ENCODE results near the gene PIGC.

PIGC gene

GRCh38 chr1:172476218-172476811 is 32.4 kb upstream of the PIGC start:
- ATAC-seq (replicated peaks) (no peak), DNase-seq (no peak)
- no peak overlapping the region for H3K27ac Mint-ChIP-seq
- peaks cover 5 to 9% of the 10 kb centered on the region in 2 donors for H3K27me3 Mint-ChIP-seq
- H3K4me3 Mint-ChIP-seq, result no peak overlapping the region
- no peaks in the 10 kb centered on the region for H3K36me3 Mint-ChIP-seq
- H3K4me1 Mint-ChIP-seq, result no peaks in the 10 kb centered on the region
- no peaks in the 10 kb centered on the region for H3K9me3 Mint-ChIP-seq

- Mint-ChIP-seq H3K27me3 (peaks cover 0 to 4% of the 10 kb centered on the region in 2 donors), H3K27ac (no peak overlapping the region), H3K36me3 (no peaks in the 10 kb centered on the region), H3K4me1 (no peaks in the 10 kb centered on the region), H3K9me3 (no peaks in the 10 kb centered on the region), H3K4me3 (no peak overlapping the region)
- DNase-seq, result no peak
- ATAC-seq (replicated peaks), result no peak
Observed at GRCh38 chr1:172473842-172474241, 30.0 kb upstream of the PIGC start.

DNA sequence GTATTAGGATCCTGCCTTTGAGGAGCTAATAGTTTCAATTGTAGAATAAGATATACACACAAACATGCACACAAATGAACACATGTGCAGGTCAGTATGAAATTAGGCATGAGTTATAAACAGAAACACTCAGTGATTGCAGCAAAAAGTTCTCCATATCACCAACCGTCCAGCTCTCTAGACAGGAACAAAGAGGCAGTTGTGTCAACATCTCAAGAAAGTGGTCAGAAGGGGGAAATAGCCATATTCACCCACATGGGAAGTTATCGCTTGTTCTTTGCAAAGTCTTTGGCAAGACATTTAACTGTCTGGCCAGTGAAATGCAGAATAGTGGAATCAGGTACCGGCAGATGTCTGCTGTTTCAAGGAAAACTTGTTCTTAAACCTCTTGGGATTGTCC is 29.4 kb upstream of the PIGC start:
- no peak for DNase-seq
- no peak overlapping the region for H3K4me3 Mint-ChIP-seq

DNA sequence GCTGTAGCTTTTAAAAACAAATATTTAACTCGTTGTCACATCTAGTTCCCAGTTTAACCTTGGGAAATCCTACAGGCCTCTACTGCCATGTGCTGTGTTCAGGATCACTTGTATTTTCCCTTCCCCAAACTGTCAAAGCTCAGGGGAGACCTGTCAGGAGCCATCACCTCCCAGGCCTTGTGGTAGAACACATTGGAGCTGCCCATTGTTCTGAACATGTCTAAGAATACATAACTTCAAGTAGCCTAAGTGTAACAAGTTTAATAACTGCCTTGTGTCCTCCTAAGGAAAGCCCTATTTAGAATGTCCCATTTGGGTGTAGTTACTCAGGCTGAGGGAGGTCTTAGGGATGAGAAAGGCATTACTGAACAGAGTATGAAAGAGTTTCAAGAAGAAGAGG is 28.6 kb upstream of the PIGC start:
- no peaks in the 10 kb centered on the region for H3K4me1 Mint-ChIP-seq
- no peaks in the 10 kb centered on the region for H3K9me3 Mint-ChIP-seq
- H3K4me3 Mint-ChIP-seq, result no peak overlapping the region
- ATAC-seq (replicated peaks) (no peak), DNase-seq (no peak)
- H3K27me3 Mint-ChIP-seq, result peaks cover 0 to 4% of the 10 kb centered on the region in 2 donors
- no peak overlapping the region for H3K27ac Mint-ChIP-seq
- H3K36me3 Mint-ChIP-seq, result no peaks in the 10 kb centered on the region

More for the DNA sequence above, 29.4 kb upstream of the PIGC start:
- H3K36me3 Mint-ChIP-seq, result no peaks in the 10 kb centered on the region
- H3K27ac Mint-ChIP-seq, result no peak overlapping the region
- no peak for ATAC-seq (replicated peaks)
- no peaks in the 10 kb centered on the region for H3K4me1 Mint-ChIP-seq
- H3K9me3 Mint-ChIP-seq, result no peaks in the 10 kb centered on the region
- peaks cover 0 to 4% of the 10 kb centered on the region in 2 donors for H3K27me3 Mint-ChIP-seq

DNA sequence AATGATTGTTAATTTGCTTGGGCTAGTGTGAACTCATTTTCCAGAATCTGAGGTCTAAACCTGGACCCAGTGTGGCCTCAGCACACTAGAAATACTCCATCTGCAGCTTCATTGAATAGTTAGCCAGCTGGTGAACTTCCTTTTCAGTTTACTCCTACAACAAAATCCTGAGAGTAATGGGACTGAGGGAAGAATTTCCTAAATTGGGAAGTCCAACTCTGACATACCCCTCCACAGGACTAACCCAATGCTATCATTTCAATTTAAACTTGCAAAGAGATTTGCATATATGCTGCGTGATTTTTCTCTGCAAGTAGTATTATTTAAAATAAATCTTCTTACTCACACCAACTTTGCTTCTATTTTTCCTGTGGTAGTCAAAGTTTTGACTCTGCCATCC is 27.8 kb upstream of the PIGC start:
- H3K4me1 Mint-ChIP-seq, result no peaks in the 10 kb centered on the region
- no peak overlapping the region for H3K4me3 Mint-ChIP-seq
- H3K27me3 Mint-ChIP-seq, result peaks cover 0 to 4% of the 10 kb centered on the region in 2 donors
- ATAC-seq (replicated peaks) (no peak), DNase-seq (no peak)
- H3K36me3 Mint-ChIP-seq, result no peaks in the 10 kb centered on the region
- no peak overlapping the region for H3K27ac Mint-ChIP-seq
- H3K9me3 Mint-ChIP-seq, result no peaks in the 10 kb centered on the region

DNA sequence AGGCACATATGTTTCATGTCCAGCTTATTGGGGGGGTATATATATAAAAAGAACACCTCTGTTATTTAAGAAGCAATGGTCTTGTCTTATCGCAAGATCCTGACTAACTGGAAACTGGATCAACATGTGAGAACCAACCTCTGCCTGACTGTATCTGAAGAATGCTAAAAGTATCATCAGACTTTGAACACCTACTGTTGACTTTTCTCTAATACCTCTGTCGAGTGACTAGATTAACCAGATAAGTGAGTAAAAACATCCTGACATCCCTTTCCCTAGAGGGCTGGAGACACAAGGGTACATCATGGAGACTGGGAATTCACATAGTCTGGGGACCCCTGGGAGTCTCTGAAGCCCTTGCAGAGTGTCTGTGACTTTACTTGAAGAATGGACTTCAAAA is 26.3 kb upstream of the PIGC start:
- Mint-ChIP-seq H3K27ac (no peak overlapping the region), H3K4me3 (no peak overlapping the region), H3K9me3 (no peaks in the 10 kb centered on the region), H3K4me1 (no peaks in the 10 kb centered on the region), H3K36me3 (no peaks in the 10 kb centered on the region), H3K27me3 (peaks cover 0 to 12% of the 10 kb centered on the region in 2 donors)
- DNase-seq (no peak), ATAC-seq (replicated peaks) (no peak)

DNA sequence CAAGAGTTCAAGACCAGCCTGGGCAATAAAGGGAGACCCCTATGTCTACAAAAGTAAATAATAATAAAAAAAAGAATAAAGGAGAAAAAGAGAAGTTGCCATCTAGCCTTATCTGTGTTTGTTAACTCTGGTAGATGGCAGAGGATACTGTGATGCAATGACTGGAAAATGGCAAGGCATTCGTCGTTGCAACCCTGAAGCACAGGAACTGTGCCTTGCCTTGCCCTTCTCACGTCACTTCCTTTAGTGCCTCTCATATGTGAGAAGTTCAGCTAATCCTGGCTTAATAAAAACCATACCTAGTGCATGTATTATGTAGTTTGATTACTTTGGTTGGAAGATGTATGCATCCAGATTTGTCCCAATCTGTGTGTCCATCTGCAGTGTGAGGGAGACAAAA is 25.8 kb upstream of the PIGC start:
- Mint-ChIP-seq H3K4me1 (no peaks in the 10 kb centered on the region), H3K36me3 (no peaks in the 10 kb centered on the region), H3K9me3 (no peaks in the 10 kb centered on the region), H3K27ac (no peak overlapping the region), H3K4me3 (no peak overlapping the region), H3K27me3 (peaks cover 0 to 13% of the 10 kb centered on the region in 2 donors)
- ATAC-seq (replicated peaks) (no peak), DNase-seq (no peak)

- Mint-ChIP-seq H3K36me3 (no peaks in the 10 kb centered on the region), H3K4me3 (no peak overlapping the region), H3K9me3 (no peaks in the 10 kb centered on the region), H3K4me1 (no peaks in the 10 kb centered on the region), H3K27ac (no peak overlapping the region), H3K27me3 (peaks cover 0 to 10% of the 10 kb centered on the region in 2 donors)
- no peak for ATAC-seq (replicated peaks)
- no peak for DNase-seq
Observed at GRCh38 chr1:172468296-172468695, 24.4 kb upstream of the PIGC start.

GRCh38 chr1:172467446-172467845 is 23.6 kb upstream of the PIGC start:
- no peaks in the 10 kb centered on the region for H3K9me3 Mint-ChIP-seq
- no peak for DNase-seq
- no peak for ATAC-seq (replicated peaks)
- peaks cover 0 to 8% of the 10 kb centered on the region in 2 donors for H3K27me3 Mint-ChIP-seq
- no peak overlapping the region for H3K4me3 Mint-ChIP-seq
- H3K4me1 Mint-ChIP-seq, result no peaks in the 10 kb centered on the region
- H3K36me3 Mint-ChIP-seq, result no peaks in the 10 kb centered on the region
- H3K27ac Mint-ChIP-seq, result no peak overlapping the region

DNA sequence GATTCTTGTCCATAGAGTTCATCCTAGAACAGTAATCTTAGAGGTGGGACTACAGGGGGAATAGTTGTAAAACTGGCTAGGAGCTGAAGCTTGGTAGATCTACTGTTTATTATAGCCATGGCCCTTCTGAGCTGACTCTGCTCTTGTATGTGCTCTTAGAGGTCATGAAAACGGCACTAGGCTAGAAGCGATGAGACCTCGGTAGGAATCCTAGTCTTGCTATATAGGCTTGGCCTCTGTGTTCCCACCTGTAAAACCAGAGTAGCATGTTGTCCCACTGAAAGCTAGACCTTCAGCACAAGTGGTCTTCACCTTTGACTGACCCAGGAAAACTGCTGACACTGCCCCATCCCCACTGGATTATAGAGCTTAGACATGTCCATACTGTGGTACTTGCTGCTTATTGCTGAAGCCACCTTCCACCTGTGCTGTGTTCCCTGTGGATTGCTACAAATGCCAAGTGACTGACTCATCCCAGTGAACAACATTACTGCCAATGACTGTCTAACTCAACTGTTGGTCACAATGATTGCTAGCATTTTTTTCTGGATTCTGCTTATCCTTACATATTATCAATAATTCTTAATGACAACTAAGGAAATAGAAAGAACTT is 23.0 kb upstream of the PIGC start:
- Mint-ChIP-seq H3K36me3 (no peaks in the 10 kb centered on the region), H3K4me3 (no peak overlapping the region), H3K4me1 (no peaks in the 10 kb centered on the region), H3K27ac (no peak overlapping the region), H3K9me3 (no peaks in the 10 kb centered on the region), H3K27me3 (peaks cover 0 to 8% of the 10 kb centered on the region in 2 donors)
- no peak for ATAC-seq (replicated peaks)
- no peak for DNase-seq

- Mint-ChIP-seq H3K27me3 (peaks cover 0 to 8% of the 10 kb centered on the region in 2 donors), H3K9me3 (no peaks in the 10 kb centered on the region), H3K4me1 (no peaks in the 10 kb centered on the region), H3K27ac (no peak overlapping the region), H3K36me3 (no peaks in the 10 kb centered on the region), H3K4me3 (no peak overlapping the region)
- ATAC-seq (replicated peaks) (no peak), DNase-seq (no peak)
Observed at GRCh38 chr1:172465617-172466016, 21.7 kb upstream of the PIGC start.

- Mint-ChIP-seq H3K36me3 (no peaks in the 10 kb centered on the region), H3K4me1 (no peaks in the 10 kb centered on the region), H3K9me3 (no peaks in the 10 kb centered on the region), H3K4me3 (no peak overlapping the region), H3K27ac (no peak overlapping the region), H3K27me3 (peaks cover 6 to 13% of the 10 kb centered on the region in 2 donors)
- ATAC-seq (replicated peaks) (no peak), DNase-seq (no peak)
Observed at GRCh38 chr1:172460887-172461315, 17.0 kb upstream of the PIGC start.

DNA sequence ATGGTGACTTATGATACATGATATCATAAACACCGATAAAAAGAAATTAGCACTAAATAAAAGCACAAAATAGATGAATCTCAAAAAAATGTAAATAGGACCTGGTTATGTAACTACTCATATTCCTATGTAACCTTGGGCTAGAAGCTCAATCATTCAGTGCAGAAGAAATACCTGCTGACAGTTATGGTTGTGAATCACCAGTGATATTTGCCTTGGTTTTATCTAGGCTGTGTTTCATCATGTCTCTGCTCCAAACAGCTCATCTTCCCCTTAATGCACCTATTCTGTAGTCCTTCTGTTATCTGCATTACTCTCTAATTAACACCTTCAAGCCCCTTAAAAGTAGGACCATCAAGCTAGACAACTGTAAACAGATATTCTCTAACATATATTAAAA is 16.3 kb upstream of the PIGC start:
- DNase-seq (no peak), ATAC-seq (replicated peaks) (no peak)
- H3K27ac Mint-ChIP-seq, result no peak overlapping the region
- H3K27me3 Mint-ChIP-seq, result peaks cover 6% of the 10 kb centered on the region in 2 donors
- H3K4me3 Mint-ChIP-seq, result no peak overlapping the region
- H3K4me1 Mint-ChIP-seq, result no peaks in the 10 kb centered on the region
- H3K36me3 Mint-ChIP-seq, result no peaks in the 10 kb centered on the region
- H3K9me3 Mint-ChIP-seq, result no peaks in the 10 kb centered on the region

GRCh38 chr1:172457479-172458130 is 13.7 kb upstream of the PIGC start:
- H3K4me3 Mint-ChIP-seq, result no peak overlapping the region
- no peaks in the 10 kb centered on the region for H3K9me3 Mint-ChIP-seq
- peaks cover 6 to 12% of the 10 kb centered on the region in 2 donors for H3K27me3 Mint-ChIP-seq
- DNase-seq (no peak), ATAC-seq (replicated peaks) (no peak)
- H3K36me3 Mint-ChIP-seq, result no peaks in the 10 kb centered on the region
- no peaks in the 10 kb centered on the region for H3K4me1 Mint-ChIP-seq
- H3K27ac Mint-ChIP-seq, result no peak overlapping the region

DNA sequence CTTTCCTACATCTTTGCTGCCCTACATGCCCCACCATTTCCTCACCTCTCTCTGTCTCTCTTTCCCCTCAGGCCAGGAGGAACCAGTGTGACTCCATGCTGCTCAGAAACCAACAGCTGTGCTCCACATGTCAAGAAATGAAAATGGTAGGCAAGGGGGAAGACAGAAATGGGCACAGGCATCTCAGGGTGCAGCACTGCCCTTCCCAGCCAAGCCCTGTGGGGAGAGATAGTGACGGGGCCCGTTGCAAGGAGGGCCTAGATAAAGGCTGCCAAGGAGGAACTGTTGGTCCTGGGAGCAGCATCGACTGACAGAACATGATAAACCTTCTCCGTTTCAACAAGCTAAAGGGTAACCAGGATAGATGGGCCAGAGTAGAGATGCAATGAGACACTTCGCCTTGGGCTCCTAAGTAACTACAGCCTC is 12.5 kb upstream of the PIGC start:
- DNase-seq (no peak), ATAC-seq (replicated peaks) (no peak)
- Mint-ChIP-seq H3K4me1 (no peaks in the 10 kb centered on the region), H3K36me3 (no peaks in the 10 kb centered on the region), H3K27me3 (peaks cover 6 to 12% of the 10 kb centered on the region in 2 donors), H3K9me3 (no peaks in the 10 kb centered on the region), H3K27ac (no peak overlapping the region), H3K4me3 (no peak overlapping the region)

All from stimulated activated naive B cell treated with anti-CD40 and anti-IgM and Interleukin-4, amounts not matched to agents 10 μg/mL and 1 μg/mL and 100 μg/mL, for 72 hours (primary cell).